Neuron (in vitro differentiated cells): ENCODE data around the gene HOXA2.

Experiments
- H2AFZ ChIP-seq: one replicate; pipeline ENCODE4 v1.6.1; 2013; ENCODE audit warnings: low read depth, mild to moderate bottlenecking, inconsistent platforms, low read length, moderate library complexity
- H3K27me3 ChIP-seq: one replicate; pipeline ENCODE4 v1.6.1; 2013; ENCODE audit warnings: low read length; ENCODE audit not compliant: insufficient read depth
- H3K36me3 ChIP-seq: one replicate; pipeline ENCODE4 v1.6.1; 2013; ENCODE audit warnings: low read length; ENCODE audit not compliant: insufficient read depth
- H3K4me1 ChIP-seq: one replicate; pipeline ENCODE4 v1.6.1; 2013; ENCODE audit warnings: low read length; ENCODE audit not compliant: insufficient read depth
- H3K4me3 ChIP-seq: 2 replicates; pipeline ENCODE4 v1.5.1; 2013; ENCODE audit warnings: mild to moderate bottlenecking, low read length, moderate library complexity
- H3K9me3 ChIP-seq: one replicate; pipeline ENCODE4 v1.6.1; 2013; ENCODE audit warnings: low read length

Gene HOXA2

GRCh38 chr7:27124902-27125689 is 22.6 kb upstream of the HOXA2 start:
- Histone ChIP-seq H3K36me3 (no peaks in the 10 kb centered on the region), H3K9me3 (peaks cover 4% of the 10 kb centered on the region), H3K27me3 (peaks cover 99% of the 10 kb centered on the region), H2AFZ (no peak overlapping the region), H3K4me3 (no peak overlapping the region), H3K4me1 (no peaks in the 10 kb centered on the region)

GRCh38 chr7:27124096-27124901 is 21.8 kb upstream of the HOXA2 start:
- Histone ChIP-seq H3K4me1 (no peaks in the 10 kb centered on the region), H3K36me3 (no peaks in the 10 kb centered on the region), H3K9me3 (peaks cover 2% of the 10 kb centered on the region), H3K4me3 (no peak overlapping the region), H2AFZ (no peak overlapping the region), H3K27me3 (peaks cover 98% of the 10 kb centered on the region)

- H2AFZ ChIP-seq = no peak overlapping the region
- H3K4me3 ChIP-seq = no peak overlapping the region
- H3K9me3 ChIP-seq = no peaks in the 10 kb centered on the region
- peaks cover 97% of the 10 kb centered on the region for H3K27me3 ChIP-seq
- H3K4me1 ChIP-seq = no peaks in the 10 kb centered on the region
- H3K36me3 ChIP-seq = no peaks in the 10 kb centered on the region
Measured at GRCh38 chr7:27123477-27124053, 21.1 kb upstream of the HOXA2 start.

- Histone ChIP-seq H3K27me3 (peaks cover 97% of the 10 kb centered on the region), H3K4me1 (no peaks in the 10 kb centered on the region), H3K9me3 (no peaks in the 10 kb centered on the region), H3K4me3 (no peak overlapping the region), H2AFZ (no peak overlapping the region), H3K36me3 (no peaks in the 10 kb centered on the region)
Measured at GRCh38 chr7:27123007-27123476, 20.6 kb upstream of the HOXA2 start.

GRCh38 chr7:27122077-27122910 is 19.8 kb upstream of the HOXA2 start:
- H2AFZ ChIP-seq = no peak overlapping the region
- H3K4me1 ChIP-seq = no peaks in the 10 kb centered on the region
- peaks cover 97% of the 10 kb centered on the region for H3K27me3 ChIP-seq
- no peaks in the 10 kb centered on the region for H3K36me3 ChIP-seq
- no peak overlapping the region for H3K4me3 ChIP-seq
- H3K9me3 ChIP-seq = no peaks in the 10 kb centered on the region

GRCh38 chr7:27121684-27122076 is 19.2 kb upstream of the HOXA2 start:
- Histone ChIP-seq H3K9me3 (no peaks in the 10 kb centered on the region), H3K27me3 (peaks cover 97% of the 10 kb centered on the region), H3K36me3 (no peaks in the 10 kb centered on the region), H3K4me3 (no peak overlapping the region), H3K4me1 (no peaks in the 10 kb centered on the region), H2AFZ (no peak overlapping the region)

- Histone ChIP-seq H3K27me3 (peaks cover 96% of the 10 kb centered on the region), H2AFZ (no peak overlapping the region), H3K9me3 (no peaks in the 10 kb centered on the region), H3K36me3 (no peaks in the 10 kb centered on the region), H3K4me1 (no peaks in the 10 kb centered on the region), H3K4me3 (no peak overlapping the region)
Measured at GRCh38 chr7:27119412-27119911, 17.0 kb upstream of the HOXA2 start.

GRCh38 chr7:27118580-27118979 is 16.1 kb upstream of the HOXA2 start:
- Histone ChIP-seq H3K9me3 (no peaks in the 10 kb centered on the region), H3K27me3 (peaks cover 92% of the 10 kb centered on the region), H2AFZ (no peak overlapping the region), H3K36me3 (no peaks in the 10 kb centered on the region), H3K4me3 (no peak overlapping the region), H3K4me1 (no peaks in the 10 kb centered on the region)

- H3K4me3 ChIP-seq = no peak overlapping the region
- H3K27me3 ChIP-seq = peaks cover 92% of the 10 kb centered on the region
- no peaks in the 10 kb centered on the region for H3K36me3 ChIP-seq
- H3K4me1 ChIP-seq = no peaks in the 10 kb centered on the region
- H3K9me3 ChIP-seq = no peaks in the 10 kb centered on the region
- H2AFZ ChIP-seq = no peak overlapping the region
Measured at GRCh38 chr7:27117887-27118491, 15.5 kb upstream of the HOXA2 start.

- no peaks in the 10 kb centered on the region for H3K36me3 ChIP-seq
- no peak overlapping the region for H3K4me3 ChIP-seq
- H3K4me1 ChIP-seq = no peaks in the 10 kb centered on the region
- H3K9me3 ChIP-seq = no peaks in the 10 kb centered on the region
- peaks cover 92% of the 10 kb centered on the region for H3K27me3 ChIP-seq
- H2AFZ ChIP-seq = no peak overlapping the region
Measured at GRCh38 chr7:27116962-27117886, 14.7 kb upstream of the HOXA2 start.

GRCh38 chr7:27116031-27116961 is 13.8 kb upstream of the HOXA2 start:
- Histone ChIP-seq H3K36me3 (no peaks in the 10 kb centered on the region), H3K9me3 (no peaks in the 10 kb centered on the region), H2AFZ (no peak overlapping the region), H3K4me1 (no peaks in the 10 kb centered on the region), H3K4me3 (no peak overlapping the region), H3K27me3 (peaks cover 92% of the 10 kb centered on the region)
